GM21367 (cell line): Measurements from ENCODE around the gene EHD4.
A peak's percentile ranks its signal among the peaks of the same experiment; 100 is the strongest.

ENCODE experiments used
- ATAC-seq: cut with Tn5 transposase; IDR thresholded peaks from one replicate; pipeline ENCODE4 v1.9.1; 2021; ENCODE audit not compliant: unreplicated experiment

EHD4 gene

DNA sequence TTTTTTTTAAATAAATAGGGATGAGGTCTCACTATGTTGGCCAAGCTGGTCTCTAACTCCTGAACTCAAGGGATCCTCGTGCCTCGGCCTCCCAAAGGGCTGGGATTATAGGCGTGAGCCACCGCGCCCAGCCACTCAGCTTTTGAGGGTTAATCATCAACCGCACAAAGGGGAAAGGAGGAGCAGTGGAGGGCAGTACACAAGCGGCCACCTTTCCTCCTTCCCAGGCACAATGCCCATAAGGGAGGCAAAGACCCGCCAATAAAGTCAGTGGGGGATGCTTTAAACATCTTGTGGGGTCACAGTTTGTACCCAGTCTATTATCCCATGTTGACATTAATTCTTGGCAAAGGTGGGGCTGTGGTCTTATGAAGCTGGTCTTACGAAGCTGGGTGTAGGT, 32.4 kb downstream of the EHD4 start:
- no peak for ATAC-seq

DNA sequence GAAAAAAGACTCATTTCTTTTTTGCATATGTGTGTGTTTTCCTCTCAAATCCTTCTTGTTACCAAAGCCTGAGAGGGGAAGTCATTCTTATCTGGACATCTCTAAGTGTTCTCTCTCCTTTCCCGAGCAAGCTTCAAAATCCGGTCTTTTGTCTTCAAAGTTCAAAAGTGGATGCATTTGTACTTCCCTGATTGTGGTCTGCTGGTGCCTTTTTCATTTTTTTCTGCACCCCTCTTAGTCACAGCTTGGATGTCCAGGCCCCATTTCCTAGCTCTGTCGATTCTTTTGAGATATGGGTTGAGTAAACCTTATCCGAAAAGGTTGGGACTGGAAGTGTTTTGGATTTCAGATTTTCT, 34.8 kb downstream of the EHD4 start:
- ATAC-seq, result no peak

DNA sequence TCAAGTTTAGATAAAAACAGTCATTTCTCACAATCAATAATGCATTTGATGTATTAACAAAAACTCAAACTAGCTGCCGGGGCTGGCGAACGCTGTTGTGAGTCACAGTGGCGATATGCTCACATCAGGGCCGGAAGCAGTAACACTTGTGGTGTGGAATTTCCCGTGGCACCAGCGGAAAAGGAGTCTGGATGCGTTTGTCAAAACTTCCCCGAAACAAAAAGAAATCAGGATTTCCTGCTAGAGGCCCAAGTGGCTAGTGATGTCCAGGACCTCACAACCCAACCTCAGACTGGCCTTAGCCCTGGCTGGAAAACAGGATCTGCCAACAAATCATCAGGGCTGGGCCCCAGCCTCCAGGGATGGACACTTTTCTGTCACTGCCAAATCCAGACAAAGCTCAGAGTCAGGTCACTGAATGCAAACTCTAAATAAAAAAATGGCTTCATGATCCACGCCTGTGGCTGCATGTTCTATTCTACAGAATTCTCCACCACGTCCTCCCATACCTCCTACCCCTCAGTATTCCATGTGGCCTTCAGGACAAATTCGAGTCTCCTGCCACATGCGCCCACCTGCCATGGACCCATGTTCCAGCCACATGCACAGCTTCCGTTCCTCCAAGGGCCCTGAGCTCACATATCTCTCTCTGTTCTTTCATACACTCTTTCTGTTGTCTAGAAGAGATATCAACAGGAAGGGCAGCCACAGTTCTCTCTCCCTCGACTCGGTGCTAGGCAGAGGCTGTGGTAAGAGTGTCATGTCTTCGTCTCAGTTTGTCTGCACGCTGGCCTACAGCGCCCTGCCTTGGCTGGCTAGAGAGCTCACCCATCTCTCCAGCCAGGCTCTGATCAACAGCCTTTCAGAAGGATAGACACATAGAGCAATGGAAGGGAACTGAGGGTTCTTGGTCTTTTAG, 35.4 kb downstream of the EHD4 start:
- ATAC-seq, result no peak

DNA sequence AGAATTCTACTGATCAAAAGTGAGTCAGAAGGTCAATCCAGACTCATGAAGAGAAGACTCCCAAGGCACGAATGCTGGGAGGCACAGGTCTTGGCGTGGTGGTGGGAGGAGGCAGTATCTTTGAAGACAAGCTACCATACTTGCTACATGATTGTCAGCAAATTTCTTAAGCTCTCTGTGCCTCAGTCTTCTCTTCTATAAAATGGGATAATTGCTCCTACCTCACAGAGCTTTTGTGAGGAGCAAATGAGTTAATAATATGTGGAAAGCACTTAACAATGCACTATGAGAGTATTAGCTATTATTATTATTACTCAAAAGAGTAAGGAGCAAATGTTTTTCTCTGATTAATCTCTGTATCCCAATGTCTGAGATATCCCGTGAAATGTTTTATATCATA, 36.2 kb downstream of the EHD4 start:
- ATAC-seq, result no peak

DNA sequence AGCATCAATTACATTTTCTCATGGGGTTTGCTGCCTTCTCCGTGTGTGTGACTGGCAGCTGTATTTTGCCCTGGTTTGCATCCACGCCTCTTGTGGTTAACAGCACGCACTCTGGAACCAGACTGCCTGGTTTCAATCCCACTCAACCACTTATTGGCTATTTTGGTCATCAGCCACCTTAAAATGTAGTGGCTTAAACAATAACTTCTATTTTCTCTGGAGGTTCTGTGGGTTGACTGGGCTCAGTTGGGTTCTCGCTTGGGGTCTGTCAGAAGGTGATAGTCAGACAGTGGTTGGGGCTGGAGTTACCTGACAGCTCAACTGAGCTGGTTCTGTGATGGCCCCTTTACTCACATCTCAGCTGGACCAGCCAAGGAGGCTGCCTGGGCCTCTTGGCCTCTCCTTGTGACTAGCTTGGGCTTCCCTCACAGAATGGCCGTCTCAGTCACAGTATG, 36.8 kb downstream of the EHD4 start:
- no peak for ATAC-seq

DNA sequence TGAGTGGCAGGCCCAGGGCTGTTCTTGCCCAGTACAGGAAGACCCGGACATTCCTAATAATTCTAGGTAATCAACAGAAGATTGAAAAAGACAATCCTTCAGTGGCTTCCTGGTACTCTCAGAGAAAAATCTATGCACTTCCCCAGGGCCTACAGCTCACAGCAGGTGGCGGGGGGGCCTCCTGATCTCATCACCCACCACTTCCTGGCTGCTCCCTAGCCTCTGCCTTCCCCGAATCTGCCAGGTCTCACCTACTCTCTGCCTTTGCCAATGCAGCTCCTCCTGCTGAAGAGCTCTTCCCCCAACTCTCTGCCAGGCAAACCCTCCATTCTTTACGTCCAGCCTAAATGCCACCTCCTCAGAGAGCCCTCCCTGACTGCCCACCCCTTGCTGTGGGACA, 37.5 kb downstream of the EHD4 start:
- no peak for ATAC-seq

DNA sequence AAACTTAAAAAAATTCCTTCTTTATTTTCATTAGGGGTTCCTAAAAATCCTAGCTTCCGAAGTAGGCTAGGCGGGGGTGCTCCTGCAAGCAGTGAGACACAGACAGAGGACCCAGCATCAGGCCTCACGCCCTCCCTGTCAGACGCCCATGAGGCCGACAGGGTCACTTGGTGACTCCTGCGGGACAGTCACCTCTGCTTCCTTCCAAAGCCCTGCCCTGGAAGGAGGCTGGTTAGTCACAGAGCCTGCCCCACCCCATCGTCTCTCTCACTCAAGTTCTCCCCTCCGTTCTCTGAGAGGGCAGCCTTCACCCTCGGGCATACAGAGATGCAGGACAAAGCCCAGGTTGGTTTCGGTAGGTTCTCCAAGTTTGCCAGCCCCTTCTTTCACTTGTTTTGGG, 38.6 kb downstream of the EHD4 start:
- ATAC-seq, result no peak

DNA sequence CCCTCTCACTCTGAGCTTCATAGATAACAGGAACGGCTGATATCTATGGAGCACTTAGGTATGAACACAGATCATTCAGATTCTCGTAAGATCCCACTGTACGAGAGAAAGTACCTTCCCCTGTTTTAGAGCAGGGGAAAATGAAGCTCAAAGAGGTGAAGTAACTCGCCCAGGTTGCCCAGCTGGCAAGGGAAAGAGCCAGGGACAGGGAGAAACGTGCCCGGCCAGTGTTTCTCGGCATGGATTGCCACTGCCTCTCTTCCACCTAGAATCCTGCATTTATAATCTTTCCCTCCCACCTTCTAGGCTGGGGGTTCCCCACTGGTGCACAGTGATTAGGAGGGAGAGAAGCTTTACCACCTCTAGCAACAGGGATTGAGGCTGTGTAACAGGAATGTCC, 39.0 kb downstream of the EHD4 start:
- no peak for ATAC-seq

DNA sequence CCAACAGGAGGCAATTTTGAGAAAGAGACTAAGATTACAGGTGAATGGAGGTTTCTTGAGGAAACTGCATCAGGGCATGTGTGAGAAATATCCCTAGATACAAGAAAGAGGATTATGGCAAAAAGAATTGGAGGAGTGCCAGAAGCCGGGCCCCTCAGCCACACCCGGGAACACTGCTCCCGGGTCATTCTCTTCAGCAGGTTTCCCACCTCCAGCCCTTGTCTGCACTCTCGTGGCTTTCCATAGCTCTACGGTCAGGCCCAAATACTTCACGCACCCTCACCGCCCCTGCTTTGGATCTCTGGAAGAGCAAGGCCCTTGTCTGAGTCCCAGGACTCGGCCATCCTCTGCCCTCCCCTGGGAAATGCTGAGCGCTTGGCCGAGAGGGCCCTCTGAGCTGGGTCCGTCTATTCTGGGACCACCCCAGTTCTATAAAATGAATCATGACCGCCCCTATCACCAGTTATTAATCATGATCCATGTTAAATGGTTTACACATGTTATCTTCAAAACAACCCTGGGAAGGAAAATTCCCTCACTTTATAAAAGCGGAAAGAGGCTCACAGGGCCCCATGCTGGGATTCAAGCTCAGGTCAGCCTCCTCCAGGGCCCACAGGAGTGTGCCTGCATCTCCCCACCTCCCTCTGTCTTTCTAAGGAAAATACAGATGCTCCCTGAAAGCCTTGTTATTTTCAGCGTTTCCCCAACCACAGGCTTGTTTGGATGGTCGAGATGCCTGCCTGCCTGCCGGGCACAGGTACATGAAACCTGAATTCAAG, 39.7 kb downstream of the EHD4 start:
- no peak for ATAC-seq

DNA sequence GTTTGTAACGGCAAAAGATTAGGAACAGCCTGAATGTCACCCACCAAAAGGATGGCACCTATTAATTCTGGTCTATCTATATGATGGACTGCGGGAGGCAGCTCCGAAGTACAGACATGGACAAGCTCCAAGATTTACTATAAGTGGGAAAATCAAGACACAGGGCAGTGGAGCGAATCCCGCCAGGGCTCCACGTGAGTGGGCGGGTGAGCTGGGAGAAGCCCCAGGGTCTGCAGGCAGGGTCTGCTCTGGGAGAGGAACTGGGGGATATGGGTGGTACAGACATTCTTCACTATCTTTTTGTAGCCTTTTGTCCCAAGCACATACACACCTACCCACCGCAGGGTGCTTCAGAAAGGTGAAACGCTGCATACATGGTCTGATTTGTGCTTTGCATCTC, 40.3 kb downstream of the EHD4 start:
- no peak for ATAC-seq

DNA sequence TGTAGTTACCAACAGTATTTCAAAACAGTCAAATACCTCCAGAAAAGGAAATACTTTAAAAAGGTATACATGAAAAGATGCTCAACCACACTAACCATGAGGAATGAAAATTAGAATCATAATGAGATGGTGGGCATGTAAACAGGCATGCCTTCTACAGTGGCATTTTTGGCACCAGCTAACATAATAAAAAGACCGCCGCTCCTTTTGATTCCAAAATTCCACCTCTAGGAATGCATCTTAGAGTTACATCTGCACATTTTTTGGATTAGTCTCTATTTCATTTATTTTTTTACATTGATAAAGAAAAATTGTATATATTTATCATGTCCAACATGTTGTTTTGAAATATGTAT, 41.5 kb downstream of the EHD4 start:
- ATAC-seq, result no peak

DNA sequence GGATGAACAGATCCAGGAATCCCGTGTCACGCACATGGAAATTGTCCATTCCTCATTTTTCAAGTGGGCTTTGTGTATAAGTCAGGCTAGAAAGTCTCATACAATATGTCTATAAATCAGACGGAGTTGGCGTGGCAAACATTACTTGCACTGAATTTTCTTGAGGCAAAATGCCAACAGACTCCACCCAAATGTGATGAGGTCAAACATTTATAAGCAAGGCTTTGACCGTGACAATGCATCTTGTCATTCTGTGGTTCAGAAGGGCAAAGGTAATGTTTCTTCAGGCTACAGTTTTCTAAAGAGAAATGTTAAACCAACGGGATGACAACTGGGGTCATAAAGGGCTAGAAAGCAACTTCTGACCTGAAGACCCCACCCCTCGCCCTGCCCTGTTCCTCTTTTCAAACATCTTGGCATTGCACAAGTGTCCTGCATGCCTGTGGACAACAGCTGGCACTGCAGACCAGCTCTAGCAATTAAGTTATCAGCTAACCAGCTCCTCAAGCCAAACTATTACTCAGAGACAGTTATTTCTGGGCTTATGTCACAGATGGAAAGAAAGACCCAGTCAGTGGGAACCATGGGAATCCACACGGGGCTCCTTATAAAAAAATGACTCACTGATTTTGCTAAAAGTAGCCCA, 42.0 kb downstream of the EHD4 start:
- no peak for ATAC-seq

DNA sequence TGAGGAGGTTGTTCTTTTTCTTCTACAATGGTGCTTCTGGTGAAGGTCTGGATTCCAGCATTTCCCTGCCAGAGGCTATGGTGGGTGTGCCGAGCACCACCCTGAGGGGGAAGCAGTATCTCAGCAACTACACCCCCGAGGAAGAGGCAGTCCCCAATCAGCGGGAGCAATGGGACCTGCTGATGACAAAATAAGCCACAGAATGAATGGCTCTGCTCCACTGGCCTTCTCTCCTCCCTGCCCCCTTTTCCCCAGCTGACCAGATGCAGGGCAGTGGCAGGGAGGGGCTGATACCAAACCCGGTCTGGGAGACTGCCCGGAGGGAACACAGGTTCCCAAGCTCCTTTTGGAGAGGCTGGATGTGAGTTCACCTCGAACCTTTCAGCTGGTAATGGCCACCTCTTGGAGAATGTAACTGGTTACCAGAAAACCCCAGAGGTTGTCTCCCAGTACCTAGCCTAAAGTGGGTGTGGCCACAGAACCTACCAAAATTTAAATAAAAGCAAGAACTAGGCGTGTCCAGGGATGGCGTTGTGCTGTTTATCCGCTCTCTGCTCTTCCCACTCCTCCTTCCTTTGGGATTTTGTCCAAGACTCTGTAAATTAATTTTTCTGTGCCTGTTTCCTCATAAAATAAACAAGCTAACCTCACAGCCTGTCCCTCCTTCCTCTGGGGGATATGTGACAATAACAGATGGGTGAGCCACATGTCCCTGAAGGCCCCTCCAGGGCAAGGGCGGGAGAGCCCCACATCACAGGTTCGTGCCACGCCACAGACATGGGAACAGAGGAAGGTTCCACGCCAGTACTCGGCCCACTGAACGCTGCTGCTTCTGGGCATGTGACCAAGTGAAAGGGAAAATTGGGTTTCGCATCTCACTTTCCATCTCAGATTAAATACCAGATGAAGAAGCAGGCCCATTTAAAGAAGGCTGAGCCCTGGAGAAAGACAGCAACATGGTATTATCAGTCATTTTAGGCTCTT, 43.4 kb downstream of the EHD4 start:
- peak; percentile 59 for ATAC-seq

DNA sequence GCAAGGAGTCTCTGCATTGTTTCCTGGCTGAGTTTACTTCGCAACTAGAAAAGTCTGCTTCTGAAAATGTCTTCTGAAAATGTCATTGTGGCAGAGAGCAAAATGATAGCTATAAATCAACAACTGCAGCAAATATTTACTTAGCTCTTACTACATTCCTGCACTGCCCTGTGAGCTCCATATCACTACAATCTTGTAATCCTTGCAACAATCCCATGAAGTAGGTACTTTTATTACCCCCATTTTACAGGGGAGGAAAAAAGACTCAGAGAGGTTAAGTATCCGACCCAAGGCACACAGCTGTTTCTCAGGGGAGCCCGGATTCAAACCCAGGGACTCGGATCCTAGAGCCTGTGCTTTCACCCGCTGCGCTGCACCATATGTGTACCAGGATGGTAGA, 44.3 kb downstream of the EHD4 start:
- no peak for ATAC-seq

DNA sequence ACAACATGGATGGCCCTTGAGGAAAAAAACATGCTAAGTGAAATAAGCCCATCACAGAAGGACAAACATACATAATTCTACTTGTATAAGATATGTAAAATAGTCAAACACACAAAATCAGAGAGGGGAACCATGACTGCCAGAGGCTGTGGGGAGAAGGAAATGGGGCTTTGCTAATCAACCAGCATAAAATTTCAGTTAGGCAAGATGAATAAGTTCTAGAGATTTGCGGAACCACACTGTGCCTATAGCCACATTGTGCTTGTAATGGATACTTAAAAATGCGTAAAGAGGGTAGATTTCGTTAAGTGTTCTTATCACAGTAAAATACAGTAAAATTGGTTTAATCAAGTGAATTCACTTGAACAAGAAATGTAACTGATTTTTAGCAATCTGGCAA, 44.8 kb downstream of the EHD4 start:
- ATAC-seq, result no peak

DNA sequence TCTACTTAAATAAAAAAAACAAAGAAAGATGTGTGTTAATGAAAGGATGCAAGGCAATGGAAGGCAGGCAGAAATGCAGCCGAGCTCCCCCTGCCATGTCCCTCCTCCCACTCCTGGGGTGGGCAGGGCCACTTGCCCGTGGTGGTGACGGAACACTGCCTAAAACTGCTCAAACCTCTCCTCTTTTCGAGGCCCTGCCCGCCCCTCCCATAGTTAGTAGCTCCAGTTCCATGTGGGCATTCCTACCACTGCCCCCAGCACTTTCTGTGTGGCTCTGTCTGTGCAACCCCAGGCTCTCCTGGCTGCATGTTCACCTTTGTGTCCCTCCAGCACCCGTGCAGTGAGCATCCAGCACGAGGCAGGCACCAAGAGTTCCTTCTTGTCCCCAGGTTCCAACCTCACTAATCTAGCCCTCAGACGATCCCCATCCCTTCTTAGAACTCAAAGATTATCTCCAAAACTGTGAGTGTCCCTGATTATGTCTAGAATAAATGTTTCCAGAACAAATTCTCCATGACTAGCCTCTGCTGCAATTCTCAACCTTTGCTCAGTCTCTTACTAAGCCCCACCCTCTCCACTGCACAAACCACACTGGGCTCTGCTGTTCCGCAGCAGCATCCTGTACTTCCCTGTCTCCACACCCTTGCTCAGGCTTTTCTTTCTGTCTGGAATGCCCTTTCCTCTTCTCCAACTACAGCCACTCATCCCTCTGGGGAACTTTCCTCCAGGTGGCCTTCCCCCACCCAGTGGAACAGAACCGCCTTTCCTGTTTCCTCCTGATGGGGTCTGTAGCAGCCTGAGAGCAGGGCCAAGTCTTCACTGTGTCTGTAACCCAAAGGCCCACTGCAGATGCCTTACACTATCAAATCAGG, 45.9 kb downstream of the EHD4 start:
- ATAC-seq, result no peak

DNA sequence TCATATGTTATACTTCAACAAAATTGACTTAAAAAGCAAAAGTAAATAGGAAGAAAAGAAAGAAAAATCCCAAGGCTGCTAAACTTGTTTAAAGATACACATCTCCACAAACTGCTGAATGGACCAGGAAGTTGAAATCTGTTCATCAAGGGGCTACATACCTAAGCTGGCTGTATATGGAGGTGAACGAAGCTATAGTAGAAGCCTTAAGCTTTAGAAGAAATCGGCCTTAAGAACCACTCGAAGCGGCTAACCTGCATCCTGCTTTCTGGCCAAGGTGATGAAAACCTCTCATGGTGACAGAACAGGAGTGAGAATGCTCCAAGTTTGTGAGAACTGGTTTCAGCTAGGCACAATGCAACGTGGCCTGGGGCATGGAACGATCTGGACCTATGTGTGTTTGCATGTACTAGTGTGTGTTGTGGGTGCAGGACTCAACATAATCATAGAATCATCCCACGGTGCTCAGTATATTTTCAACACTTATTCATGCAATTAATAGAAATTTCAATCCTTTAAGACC, 47.2 kb downstream of the EHD4 start:
- ATAC-seq, result no peak

DNA sequence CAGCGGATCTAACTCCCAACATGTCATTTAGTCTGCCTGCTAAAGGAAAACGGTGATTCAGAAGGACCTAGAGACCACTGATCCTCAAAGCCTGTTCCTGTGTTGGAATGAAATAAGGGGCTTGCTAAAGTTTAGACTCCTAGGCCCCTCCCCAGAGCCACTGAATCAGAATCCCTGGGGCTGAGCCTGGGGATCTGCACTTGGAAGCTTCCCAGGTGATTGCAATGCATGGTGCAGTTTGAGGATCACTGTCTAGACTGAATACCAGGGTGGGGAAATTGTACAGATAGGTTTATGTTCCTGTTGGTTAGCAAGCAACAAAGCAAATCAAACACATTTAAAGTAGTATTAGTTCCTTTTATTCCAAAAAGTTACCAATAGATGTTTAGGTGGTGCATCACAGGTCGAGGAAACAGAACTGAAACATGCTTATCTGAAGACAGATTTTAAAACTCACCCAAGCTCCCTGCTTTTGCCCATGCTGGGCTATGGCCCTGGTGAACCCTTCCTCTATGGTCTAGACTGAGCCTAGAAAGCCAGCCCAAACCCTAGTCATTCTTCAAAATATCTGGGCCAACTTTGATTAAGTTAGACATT, 48.9 kb downstream of the EHD4 start:
- ATAC-seq, result no peak

DNA sequence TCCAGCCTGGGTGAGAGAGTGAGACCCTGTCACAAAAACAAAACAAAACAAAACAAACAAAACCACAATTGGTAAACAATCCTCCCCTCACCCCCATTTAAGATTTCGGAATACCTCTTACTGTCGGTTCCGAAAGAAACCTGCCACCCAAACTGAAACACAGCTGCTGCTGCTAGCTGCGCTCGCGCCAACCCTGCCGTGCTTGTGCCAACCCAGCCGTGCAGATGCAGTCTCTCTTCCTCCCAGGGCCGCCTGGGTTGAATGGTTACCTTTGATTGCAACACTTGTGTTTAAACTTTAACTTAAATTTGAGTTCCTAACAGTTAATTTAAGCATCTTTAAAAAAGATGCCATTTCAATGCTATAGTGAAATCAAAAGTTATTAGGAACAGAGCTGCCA, 50.0 kb downstream of the EHD4 start:
- no peak for ATAC-seq
